Left colon (tissue), 2 donors: ENCODE data around the gene SLC52A1. TPM values are rescaled to one million over a fixed set of nuclear protein-coding genes. Genes with fewer than 3 reads are reported as not detected.
"Not testable (repeated sequence)": the region's sequence is repeated elsewhere in the genome, so short reads cannot be mapped to it uniquely, and the experiment has no call there.

Source experiments
- ATAC-seq: fragments of 200-7000 bp; cut with Tn5 transposase; one replicate; pipeline ENCODE4 v1.9.1; 2020; ENCODE audit warnings: mild to moderate bottlenecking, moderate library complexity
- DNase-seq, 2 donors: peaks; one replicate each; pipeline ENCODE4 v3.0.0-alpha.2; 2020
- intact Hi-C, 2 donors: fragments of 100-400 bp; cut with DNase I in 1 of 2; cut with micrococcal nuclease in 1 of 2; formaldehyde crosslinking; loops; one replicate each; pipeline versions ENCODE4 v1.11.2 to v1.14.0; 2022; cut with DNase I, micrococcal nuclease
- long read RNA-seq: library from polyadenylated mRNA; unstranded; transcript quantifications from one replicate; pipeline ENCODE4 v2.0.0, GENCODE V29; 2021
- total RNA-seq, 2 donors: library from RNA; stranded (reverse); fragmentation: NEBNext Ultra II Directional; extraction: Animal tissue kit (Norgen Biotek cat#: 25700); gene quantifications; one replicate each; pipeline ENCODE4 v1.2.1, GENCODE V29; 2021
- donor health status: DM: no; HTN: no; CAD: no.
- donor health status: DM: yes; HTN: yes; CAD: no.

Gene SLC52A1
- total RNA-seq: 1 to 10 TPM; 2.4 to 2.5 TPM
- long read RNA-seq, partial matches to known transcripts: 1 of 7 reads
- long read RNA-seq, other reads (novel, unspliced or antisense): 2 of 7 reads

DNA sequence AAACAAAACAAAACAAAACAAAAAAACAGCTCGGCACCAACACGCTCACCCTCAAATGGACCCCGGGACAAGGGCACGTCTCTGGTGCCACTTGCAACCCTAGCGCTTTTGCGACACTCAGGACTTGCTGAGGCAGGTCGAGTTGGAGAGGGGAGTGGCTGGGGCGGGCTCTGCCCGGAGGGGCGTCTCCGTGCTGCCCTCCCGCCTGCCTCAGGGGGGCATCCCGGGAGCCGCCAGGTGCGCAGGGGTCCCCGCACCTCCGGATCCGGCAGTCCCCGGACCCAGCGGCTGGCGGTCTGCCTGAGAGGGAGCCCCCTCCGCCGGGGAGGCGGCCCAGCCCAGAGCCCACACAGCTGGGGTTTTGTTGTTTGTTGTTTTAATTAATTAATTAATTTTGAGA lies at the start of gene SLC52A1:
TSS of gene SLC52A1 (minus strand) at position 112 of the 400 bp plus-strand sequence. CDS start 820 bp downstream, outside the sequence.
- peak; percentile 72 for ATAC-seq
- DNase-seq: no peak
- intact Hi-C loops: no loop called here

DNA sequence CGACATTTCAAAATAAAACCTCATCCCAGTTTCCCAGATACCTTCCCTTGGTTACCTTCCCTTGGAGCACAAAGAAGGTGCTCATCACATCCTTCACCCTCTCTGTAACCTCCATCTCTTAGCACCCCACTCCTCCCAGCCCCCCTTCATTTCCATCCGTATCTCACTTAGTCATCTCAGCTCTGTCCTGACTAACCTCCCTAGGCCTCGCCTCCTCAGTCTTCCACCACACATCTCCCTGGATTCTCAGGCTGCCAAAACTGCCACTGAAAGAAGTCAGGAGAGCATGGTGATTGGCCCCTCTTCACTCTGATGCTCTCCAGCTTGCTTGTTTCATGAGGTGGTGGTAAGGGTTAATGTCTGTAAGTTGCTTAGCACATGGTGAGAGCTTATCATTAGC lies 45.4 kb upstream of the SLC52A1 start:
- intact Hi-C loops: no loop called here
- DNase-seq (no peak), ATAC-seq (no peak)

DNA sequence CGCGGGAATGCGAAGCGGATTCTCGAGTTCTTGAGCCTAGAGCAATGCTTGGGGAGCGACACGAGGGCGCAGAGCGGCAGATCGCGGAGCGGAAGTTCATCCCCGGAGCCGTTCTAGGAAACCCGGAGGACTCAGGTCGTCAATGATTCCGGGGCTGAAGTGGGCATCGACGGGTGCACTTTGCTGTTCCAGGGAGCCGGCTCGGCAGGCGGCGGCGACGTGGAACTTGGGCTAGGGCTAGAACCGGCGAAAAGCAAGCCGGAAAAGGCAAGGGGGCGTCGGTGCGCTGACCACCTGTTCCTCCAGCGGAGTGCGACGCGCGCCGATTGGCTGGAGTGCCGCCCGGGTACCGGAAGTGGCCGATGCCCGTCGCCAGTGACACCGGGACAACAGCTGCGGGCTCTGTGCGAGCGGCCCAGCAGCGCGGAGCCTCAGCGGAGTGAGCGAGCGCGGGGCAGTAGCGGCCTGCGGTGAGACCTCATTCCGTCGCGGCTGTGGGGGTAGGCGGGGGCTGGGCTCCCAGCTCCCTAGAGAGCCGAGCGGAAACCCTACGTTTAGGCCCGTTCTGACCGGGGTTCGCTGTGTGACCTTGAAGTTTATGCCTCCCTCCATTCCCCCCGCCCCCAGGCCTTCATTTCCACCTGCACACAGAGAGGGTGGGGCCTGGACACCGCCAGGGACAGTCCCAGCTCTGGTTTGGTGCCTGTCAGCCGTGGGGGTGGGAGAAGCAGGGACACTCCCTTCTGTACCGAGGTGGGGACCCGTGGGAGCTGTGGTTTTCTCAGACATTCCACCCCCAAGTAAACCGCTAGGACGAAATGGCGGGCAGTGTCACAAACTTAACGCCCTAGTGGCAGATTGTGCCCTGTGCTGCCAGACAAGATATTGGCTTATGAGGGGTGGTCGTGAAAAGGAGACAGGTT lies 43.1 kb upstream of the SLC52A1 start, which contains the start of gene ZFP3:
TSS of gene ZFP3 (plus strand) at position 362 of the 923 bp plus-strand sequence. CDS start 13,038 bp downstream, outside the sequence.
- intact Hi-C loops: no loop called here
- ATAC-seq: peak; percentile 97
- DNase-seq: peak; percentile 86 to 89

DNA sequence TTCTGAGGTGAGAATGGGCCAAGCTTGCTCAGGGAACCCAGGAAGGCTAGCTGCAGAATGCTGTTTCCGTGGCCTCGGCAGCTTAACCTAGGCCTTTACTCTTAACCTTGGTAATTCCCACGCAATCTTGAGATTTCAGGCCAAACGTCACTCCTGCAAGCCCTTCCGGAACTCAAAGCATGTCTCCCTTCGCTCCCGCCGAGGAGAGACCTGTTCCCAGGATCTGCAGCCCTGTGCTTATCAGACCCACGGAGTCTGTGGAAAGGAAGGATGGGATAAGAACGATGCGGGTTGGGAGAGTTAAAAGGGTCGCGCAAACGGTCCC lies 42.5 kb upstream of the SLC52A1 start:
- intact Hi-C loops: no loop called here
- DNase-seq (no peak), ATAC-seq (peak; percentile 3)

DNA sequence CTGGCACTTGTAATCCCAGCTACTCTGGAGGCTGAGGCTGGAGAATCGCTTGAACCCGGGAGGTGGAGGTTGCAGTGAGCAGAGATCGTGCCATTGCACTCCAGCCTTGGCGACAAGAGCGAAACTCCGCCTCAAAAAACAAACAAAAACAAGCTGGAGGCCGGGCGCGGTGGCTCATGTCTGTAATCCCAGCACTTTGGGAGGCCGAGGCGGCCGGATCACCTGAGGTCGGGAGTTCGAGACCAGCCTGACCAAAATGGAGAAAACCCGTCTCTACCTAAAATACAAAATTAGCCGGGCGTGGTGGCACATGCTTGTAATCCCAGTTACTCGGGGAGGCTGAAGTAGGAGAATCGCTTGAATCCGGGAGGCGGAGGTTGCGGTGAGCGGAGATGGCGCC lies 42.0 kb upstream of the SLC52A1 start:
- intact Hi-C loops, ATAC-seq: not testable (repeated sequence)
- peak in 1 of 2 donors; percentile 9 for DNase-seq

DNA sequence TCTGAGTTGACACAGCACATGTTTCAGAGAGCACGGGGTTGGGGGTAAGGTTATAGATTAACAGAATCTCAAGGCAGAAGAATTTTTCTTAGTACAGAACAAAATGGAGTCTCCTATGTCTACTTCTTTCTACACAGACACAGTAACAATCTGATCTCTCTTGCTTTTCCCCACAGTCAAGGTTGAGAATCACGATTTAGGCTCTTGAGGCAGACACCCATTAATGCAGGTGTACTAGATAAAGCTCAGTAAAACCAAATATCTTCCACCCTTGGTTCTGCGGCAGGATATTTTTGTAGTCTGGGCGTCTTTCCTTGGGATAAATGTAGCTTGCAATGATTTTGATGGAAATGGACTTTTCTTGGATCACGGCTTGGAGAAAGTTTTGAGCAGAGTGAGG lies 40.2 kb upstream of the SLC52A1 start:
- intact Hi-C loops, ATAC-seq, DNase-seq: not testable (repeated sequence)

DNA sequence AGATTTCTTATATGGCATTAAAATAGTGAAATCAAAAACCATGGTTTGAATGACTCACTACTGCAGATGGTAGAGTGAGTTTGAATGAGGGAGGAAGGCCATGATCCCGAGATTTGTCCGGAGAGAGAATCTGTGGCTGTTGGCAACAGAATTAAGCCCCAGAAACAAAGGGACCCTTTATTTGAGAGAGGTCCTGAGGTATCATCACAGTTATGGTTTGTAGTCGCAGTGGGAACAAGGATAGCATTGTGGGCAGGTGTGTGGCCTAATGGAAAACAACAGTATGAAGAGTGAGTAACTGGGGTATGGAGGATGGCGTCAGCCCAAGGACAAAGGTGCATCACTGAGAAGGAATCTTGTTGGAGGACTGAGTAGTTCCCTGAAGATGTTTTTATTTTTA lies 34.5 kb upstream of the SLC52A1 start:
- no peak for DNase-seq
- intact Hi-C loops: no loop called here
- ATAC-seq: no peak

DNA sequence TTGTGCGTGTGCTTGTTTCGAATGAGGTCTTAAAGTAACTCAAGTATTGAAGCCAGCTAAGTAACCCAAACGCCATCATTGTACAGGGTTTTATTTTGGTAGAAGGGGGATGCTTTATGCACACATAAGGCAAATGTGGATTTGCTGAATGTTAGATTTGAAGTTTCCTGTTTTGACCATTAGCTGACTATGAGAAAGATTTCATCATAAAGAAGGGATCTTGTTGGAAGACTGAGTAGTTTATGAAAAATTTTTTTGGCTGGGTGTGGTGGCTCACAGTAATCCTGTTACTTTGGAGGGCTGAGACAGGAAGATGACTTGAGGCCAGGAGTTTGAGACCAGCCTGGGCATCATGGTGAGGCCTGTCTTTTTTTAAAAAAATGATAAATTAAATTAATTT lies 33.0 kb upstream of the SLC52A1 start:
- DNase-seq (no peak), ATAC-seq (no peak)
- intact Hi-C loops: no loop called here

DNA sequence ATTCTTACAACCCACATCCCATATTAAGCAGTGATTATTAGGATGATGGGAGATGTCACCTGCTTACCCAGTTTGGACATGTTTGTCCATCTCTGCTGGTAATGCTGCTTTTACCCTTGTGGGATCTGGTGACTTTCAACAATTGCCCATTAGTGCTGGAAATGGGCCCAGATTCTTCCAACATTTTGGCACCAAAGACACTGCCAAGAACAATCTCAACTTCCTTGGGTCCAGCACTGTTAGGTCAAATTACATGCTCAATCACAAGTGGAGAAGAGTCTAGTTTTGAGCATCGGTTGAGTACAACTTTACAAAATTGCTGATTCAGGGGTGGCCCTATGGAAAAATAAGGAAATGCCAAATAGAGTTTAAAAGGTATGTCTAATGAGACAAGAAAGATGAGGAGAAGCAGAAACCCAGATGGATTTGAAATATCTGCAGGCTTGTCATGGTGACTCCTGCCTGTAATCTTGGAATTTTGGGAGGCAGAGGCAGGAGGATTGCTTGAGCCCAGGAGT lies 30.1 kb upstream of the SLC52A1 start:
- ATAC-seq (no peak), DNase-seq (no peak)
- intact Hi-C loops: no loop called here

DNA sequence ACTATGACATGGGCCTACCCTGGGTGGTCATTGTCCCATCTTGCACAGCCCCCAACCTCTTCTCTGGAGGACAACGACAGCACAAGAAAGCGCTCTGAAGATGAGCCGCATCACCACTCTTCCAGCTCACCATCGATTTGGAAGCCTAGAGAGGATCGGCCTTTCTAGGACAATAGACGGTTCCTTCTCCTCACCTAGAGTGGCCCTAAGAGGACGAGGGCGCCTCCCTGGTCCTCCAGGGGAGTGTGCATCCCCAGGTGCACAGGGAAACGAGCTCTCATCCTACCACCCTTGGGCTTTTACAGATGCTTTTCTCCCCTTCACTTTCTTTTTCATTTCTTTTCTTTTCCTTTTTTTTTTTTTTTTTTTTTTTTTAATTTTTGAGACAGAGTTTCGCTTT lies 20.3 kb upstream of the SLC52A1 start:
- ATAC-seq (no peak), DNase-seq (no peak)
- intact Hi-C loops: no loop called here

DNA sequence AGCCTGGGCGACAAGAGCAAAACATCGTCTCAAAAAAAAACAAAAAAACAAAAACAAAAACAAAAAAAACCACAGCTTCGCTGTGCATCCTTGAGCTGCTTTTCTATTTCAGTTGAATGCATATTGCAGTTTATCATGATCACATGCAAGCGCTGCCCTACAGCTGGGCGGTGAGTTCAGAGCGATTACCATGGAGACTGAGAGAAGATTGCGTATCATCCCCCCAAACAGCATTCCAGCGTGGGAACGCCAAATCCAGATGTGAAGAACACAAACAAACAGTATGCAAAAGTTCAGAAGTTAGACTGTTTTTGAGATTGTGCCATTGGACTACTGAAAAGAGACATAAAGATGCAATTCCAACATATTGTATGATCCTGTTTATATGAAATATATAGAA lies 15.1 kb upstream of the SLC52A1 start:
- DNase-seq (no peak), ATAC-seq (no peak)
- intact Hi-C loops: no loop called here

DNA sequence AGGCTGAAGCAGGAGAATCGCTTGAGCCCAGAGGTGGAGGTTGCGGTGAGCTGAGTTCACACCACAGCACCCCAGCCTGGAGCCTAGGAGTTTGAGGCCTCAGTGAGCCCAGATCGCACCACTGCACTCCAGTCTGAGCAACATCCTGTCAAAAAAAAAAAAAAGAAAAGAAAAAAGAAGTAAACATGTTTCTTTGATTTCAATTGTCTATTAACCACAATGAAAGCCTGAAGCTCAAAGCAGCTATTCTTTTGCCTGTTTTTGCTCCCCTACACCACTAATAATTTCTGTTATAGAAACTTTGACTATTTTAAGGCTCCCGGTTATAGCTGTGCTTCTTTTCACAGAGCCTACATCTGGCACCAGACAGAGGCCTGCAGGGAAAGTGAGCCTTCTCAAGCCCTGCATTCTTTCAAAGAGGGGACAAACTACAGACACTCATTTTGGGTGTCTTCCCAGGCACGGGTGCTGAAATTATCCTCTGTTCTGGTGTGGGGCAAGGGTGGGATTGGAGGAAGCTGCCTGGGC lies 14.2 kb upstream of the SLC52A1 start:
- intact Hi-C loops: no loop called here
- ATAC-seq (no peak), DNase-seq (no peak)

DNA sequence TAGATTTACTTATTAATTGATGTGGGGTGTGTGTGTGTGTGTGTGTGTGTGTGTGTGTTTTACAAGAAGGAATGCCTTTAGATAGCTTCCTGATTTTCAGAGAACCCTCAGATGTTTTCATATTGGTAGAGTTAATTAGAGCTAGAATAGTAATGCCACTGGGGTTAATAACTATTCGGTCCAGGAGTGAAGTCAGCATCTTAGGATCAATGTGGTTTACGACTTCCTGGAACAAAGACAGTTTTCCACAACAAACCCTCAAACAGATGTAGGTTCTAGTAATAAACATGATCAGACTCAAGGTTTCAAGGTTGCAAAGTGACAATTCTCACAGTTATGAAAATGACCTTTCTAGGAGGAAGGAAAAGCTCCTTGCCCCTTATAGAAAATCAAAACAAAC lies 12.2 kb upstream of the SLC52A1 start:
- ATAC-seq (peak; percentile 6), DNase-seq (no peak)
- intact Hi-C loops: no loop called here

DNA sequence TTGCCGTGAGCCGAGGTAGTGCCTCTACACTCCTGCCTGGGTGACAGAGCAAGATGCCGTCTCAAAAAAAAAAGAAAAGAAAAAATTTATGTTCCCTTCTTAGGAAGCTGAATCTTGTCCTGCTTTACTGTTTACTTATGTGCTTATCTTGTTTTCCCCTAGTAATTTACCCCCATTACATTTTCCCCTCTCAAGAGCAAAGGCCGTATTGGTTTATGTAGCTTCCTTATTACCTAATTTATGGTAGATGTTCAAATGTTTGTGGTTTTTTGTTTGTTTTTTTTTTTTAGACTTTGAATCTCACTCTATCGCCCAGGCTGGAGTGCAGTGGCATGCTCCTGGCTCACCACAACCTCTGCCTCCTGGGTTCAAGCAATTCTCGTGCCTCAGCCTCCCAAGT lies 10.3 kb upstream of the SLC52A1 start:
- DNase-seq (no peak), ATAC-seq (peak; percentile 75)
- intact Hi-C loops: no loop called here

DNA sequence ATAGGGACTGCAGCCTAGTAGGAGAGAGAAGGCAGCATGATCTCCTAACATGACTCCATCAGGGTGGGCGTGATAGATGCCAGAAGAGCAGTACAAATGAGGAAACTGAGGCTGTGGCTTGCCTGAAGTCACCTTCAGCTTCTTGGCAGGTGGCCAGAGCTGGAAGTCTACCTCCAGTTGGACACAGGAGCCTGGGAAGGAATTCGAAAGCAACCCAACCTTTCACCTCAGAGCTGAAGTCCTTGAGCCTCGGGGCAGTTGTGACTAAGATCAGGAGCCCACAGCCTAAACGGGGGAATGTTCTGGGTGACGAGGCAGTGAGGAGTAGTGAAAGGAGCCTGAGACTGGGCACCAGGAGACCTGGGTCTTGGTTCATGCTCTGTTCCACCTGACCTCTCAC lies 9.4 kb upstream of the SLC52A1 start:
- DNase-seq: peak in 1 of 2 donors; percentile 41
- peak; percentile 31 for ATAC-seq
- intact Hi-C loops: no loop called here

DNA sequence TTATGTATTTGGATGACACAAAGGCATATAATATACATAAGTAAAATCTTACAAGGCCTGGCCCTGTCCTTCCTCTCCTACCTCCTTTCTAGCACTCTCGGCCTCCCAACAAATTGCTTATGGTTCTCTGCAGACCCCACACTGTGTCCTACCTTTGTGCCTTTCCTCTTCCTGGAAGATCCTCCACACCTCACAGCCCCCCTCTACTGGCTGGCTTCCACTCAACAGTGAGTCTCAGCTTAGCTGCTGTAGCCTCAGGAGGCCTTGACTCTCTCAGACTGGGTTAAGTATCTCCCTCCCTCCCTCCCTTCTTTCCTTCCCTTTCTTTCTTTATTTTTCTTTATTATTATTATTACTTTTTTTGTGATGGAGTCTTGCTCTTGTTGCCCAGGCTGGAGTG lies 8.3 kb upstream of the SLC52A1 start:
- intact Hi-C loops: no loop called here
- no peak for ATAC-seq
- no peak for DNase-seq

DNA sequence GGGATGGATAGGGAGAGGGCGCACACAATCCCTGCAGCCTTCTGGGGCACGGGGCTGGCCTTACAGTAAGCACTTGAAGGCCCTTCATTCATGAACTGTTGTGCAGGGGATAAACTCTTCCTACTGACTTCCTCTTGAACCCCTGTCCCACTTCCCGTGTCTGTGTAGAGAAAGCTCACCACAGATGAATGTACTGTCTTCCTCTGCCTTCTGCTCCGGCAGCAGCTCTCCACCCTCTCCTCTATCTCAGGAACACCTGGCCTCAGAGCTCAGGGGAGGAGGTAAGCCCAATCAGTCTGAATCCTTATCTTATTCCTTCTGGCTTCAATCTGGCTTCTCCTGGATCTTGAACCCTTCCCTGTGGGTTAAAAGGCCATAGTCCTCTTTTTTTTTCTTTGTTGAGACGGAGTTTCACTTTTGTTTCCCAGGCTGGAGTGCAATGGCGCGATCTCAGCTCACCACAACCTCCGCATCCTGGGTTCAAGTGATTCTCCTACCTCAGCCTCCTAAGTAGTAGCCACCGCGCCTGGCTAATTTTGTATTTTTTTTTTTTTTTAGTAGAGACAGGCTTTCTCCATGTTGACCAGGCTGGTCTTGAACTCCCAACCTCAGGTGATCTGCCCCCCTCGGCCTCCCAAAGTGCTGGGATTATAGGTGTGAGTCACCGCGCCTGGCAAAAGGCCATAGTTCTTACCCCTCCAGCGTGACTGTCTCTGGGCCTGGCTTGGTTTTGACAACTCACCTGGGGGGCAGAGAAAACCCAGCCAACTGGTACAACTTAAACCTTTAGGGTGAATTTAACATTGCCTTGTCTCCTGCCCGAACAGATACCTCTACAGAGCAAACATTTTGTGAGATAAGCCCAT lies 7.2 kb upstream of the SLC52A1 start:
- intact Hi-C loops: no loop called here
- no peak for DNase-seq

DNA sequence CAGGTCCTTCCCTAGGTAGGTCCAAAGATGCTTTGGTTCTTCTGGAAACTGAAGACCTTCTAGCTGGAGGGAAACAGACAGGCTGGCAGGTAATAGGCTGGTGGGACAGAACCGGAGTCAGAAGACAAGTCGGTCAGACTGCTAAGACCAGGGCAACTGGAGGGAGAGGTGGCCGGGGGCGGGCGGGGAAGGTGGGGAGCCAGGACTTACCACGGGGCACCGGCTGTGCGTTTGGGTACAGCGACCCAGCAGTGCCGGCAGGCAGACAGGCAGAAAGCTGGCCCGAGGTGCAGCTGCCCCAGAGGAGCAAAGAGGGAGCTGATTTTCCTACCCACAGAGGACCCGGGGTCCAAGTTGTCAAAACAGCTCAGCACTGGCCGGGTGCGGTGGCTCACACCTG lies 575 bp downstream of the SLC52A1 start:
- no peak for ATAC-seq

More for the DNA sequence above, 7.2 kb upstream of the SLC52A1 start:
- peak; percentile 82 for ATAC-seq

DNA sequence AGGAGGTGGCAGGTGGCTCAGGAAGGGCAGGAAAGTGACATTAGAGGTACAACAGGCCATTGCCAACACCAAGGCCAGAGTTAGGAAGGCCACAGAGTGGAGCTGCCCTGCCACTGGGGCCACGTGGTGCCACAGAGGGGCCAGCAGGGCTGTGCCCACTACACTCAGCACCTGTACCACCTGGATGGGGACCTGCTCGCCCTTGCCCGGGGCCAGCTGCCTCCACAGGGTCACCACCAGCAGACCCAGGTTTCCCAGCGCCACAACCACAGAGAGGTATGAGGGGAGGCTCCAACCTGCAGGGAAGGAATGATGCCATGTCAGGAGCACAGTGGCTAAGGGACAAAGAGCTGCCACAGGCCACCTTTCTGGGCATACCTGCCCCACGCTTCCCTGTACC lies 1.2 kb downstream of the SLC52A1 start:
- no peak for DNase-seq
- ATAC-seq: no peak
- intact Hi-C loops: no loop called here

More for the DNA sequence above, 575 bp downstream of the SLC52A1 start:
- intact Hi-C loops: no loop called here
- DNase-seq: no peak
